Measurements from ENCODE around the gene LYPLAL1.

LYPLAL1 gene

GRCh38 chr1:219149953-219150352, 23.7 kb upstream of the LYPLAL1 start:
- TF ChIP-seq ZFX (IDR thresholded peaks at IDR 0.05; ENCODE audit: borderline replicate concordance), result no peak
- no peak overlapping the region for H3K27ac ChIP-seq

GRCh38 chr1:219150913-219151312, 22.8 kb upstream of the LYPLAL1 start:
- TF ChIP-seq ZFX (IDR thresholded peaks at IDR 0.05; ENCODE audit: borderline replicate concordance) (no peak), CTCF (IDR thresholded peaks at IDR 0.05) (no peak)

GRCh38 chr1:219151467-219151866, 22.2 kb upstream of the LYPLAL1 start:
- no peak for TF ChIP-seq CTCF (IDR thresholded peaks at IDR 0.05)
- no peak for TF ChIP-seq ZFX (IDR thresholded peaks at IDR 0.05; ENCODE audit: borderline replicate concordance)
- no peak overlapping the region for H3K27ac ChIP-seq

More at GRCh38 chr1:219150913-219151312, 22.8 kb upstream of the LYPLAL1 start:
- no peak overlapping the region for H3K27ac ChIP-seq

- no peak overlapping the region for H3K27ac ChIP-seq
- TF ChIP-seq ZFX (IDR thresholded peaks at IDR 0.05; ENCODE audit: borderline replicate concordance), result no peak
- no peak for TF ChIP-seq CTCF (IDR thresholded peaks at IDR 0.05)
These were observed 20.9 kb upstream of the LYPLAL1 start for GRCh38 chr1:219152751-219153150.

GRCh38 chr1:219153723-219154122, 20.0 kb upstream of the LYPLAL1 start:
- TF ChIP-seq CTCF (IDR thresholded peaks at IDR 0.05) (no peak), ZFX (IDR thresholded peaks at IDR 0.05; ENCODE audit: borderline replicate concordance) (no peak)
- H3K27ac ChIP-seq, result no peak overlapping the region

GRCh38 chr1:219155135-219155534, 18.5 kb upstream of the LYPLAL1 start:
- no peak for TF ChIP-seq CTCF (IDR thresholded peaks at IDR 0.05)
- TF ChIP-seq ZFX (IDR thresholded peaks at IDR 0.05; ENCODE audit: borderline replicate concordance), result no peak
- H3K27ac ChIP-seq, result no peak overlapping the region

GRCh38 chr1:219159946-219160645, 13.6 kb upstream of the LYPLAL1 start:
- TF ChIP-seq ZFX (IDR thresholded peaks at IDR 0.05; ENCODE audit: borderline replicate concordance), result no peak
- no peak for TF ChIP-seq CTCF (IDR thresholded peaks at IDR 0.05)
- no peak overlapping the region for H3K27ac ChIP-seq

- no peak overlapping the region for H3K27ac ChIP-seq
- TF ChIP-seq ZFX (IDR thresholded peaks at IDR 0.05; ENCODE audit: borderline replicate concordance) (no peak), CTCF (IDR thresholded peaks at IDR 0.05) (no peak)
These were observed 12.7 kb upstream of the LYPLAL1 start for GRCh38 chr1:219160967-219161366.

Measured in 22Rv1 (cell line).